CD4-positive, alpha-beta T cell treated with Interleukin-21 for 1 hour (primary cell): Measurements from ENCODE around the gene RIMBP2.

ENCODE experiments used
- DNase-seq: peaks from one replicate; pipeline ENCODE4 v3.0.0-alpha.2; 2020

Gene RIMBP2

DNA sequence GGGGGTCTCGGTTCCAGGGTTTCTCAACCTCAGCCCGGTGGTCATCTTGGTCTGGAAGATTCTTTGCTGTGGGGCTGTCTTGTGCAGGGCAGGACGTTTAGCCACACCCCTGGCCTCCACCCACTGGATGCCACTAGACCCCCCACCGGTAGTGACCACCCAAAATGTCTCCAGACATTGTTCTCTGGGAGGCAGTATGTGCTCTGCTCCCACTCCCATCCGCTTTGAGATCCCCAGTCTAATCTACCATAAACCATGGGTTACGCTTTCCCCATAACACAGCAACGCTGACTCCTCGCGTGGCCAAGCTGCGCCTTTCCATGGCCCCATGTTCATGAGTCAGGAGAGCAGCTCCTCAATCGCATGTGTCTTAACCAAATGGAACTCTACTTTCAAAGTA is 155.8 kb downstream of the RIMBP2 start:
- DNase-seq: no peak

DNA sequence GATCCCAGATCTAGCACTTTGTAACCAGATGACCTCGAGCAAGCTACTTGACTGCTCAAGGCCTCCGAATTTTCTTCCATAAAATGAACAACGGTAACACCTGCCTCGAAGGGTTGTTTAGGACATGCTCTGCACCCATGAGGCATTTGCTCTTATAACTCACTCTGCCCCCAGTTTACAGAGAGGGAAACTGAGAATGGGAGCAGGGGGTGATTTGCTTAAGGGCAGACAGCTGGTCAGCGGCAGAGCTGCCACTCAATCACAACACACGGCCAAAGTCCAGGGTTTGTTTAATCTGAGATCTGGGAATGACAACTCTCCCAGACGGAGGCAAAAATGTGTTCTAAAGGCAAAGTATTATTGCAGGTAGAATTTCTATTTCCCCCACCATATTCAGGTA is 156.3 kb downstream of the RIMBP2 start:
- no peak for DNase-seq

DNA sequence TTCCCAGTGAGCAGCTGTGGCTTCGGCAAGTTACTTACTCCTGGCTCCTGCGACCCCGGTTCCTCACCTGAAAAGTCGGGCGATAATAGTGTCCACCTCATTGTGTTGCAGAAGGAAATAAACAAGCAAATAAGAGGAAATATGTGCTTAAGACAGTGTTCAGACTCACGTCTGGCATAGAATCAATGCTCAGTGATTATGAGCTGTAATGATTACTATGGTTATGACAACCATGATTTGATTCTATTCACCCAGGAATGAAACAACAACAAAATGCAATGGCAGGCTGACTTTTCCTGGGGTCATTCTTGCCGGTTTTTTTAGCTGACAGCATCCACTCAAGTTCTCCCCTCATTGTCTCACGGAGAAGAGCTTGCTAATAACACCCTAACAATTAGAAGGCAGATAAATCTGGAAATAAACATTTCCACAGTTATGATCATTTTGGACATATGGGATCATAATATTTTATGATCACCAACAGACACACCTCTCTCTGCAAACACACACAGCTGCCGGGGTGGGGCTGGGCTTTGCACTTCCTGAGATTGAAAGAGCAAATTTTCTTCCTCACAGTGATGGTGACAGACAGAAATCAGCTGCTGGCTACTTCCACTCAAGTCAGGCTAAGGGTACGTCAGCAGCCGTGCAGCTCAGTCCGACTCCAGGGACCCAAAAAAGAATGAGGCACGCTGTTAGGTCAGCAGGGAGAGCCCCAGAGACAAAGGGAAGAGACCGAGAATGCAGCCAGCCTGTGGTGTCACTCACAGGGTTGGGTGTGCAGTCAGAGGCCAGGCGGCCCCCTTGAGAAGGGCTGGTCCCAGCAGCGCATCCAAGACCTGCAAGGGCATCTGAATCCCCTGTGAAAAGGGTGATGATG is 158.0 kb downstream of the RIMBP2 start:
- DNase-seq: no peak

DNA sequence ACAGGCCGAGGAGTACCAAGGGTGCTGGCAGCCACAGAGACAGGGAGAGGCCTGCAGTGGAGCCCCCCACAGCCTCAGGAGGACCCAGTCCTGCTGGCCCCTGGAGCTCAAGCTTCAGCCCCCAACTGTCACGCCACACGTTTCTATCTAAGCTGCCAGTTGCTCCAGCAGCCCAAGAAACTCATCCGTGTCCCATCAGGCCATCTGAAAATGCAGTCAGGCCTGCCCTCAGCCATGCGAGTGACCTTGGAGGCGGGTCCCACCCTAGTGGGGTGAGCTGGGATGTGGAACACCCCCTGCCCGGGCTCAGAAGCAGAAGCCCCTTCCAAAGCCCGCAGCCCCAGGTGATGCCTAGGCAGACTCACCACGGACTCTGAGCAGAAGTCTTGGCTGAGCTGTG is 158.9 kb downstream of the RIMBP2 start:
- no peak for DNase-seq

DNA sequence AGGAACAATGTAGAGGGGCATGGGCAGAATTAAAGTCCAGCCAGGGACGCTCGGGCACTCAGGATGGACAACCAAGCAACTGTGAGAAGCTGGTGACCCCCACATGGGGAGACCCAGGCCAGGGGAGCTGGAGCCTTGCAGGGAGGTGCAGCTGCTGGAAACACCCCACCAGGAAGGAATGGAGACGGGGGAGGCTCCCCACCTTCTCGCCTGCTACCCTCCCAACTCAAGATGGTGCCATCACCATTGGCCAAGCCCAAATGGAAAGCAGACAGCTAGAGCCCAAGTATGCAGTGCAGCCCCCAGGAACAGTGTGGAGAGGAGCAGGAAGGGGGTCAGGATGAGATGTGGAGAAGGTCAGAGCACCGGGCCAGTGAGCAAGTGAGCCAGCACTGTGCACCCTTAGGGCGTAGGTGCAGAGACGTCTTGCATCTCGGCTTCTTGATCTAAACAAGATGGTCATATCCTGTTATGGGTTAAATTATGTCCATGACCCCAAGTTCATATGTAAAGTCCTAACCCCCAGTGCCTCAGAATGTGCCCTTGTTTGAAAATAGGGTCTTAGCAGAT is 159.5 kb downstream of the RIMBP2 start:
- no peak for DNase-seq

DNA sequence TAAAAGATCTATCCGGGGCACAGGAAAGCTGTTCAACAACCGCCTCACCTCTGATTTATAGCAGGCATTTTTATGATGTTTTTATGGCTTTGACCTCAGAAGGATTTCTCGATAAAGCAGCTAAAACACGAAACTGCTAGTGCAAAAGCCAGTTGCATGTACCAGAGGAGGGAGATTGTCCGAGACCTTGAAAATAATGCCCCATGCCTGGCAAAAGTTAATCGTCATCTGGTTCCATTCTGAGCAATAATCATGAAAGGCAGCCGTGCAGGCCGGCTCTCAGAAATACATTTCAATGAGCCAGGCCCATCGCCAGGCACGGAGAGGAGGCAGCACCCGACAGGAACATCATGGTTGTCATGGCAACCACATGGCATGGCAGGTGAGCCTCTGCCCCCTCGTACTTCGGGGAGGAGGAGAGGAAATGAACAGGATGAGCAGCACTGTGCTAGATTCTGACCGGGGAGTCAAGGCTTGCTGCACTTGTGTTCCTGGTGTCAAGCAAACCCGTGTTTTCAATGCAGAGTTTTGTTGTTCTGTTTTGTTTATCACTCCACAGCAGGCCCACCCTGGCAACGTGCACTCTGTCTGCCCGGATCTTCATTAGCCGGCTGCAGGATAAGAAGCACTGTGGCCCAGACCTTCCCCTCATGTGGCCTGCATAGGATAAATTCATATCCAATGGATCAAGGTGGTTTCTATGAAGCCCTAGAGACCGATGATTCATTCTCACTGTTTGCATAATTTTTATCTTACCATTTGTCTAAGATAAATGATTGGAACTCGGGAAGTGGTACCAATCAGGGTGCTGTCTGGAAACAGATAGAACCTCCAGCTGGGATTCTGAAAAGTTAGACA is 160.2 kb downstream of the RIMBP2 start:
- no peak for DNase-seq

DNA sequence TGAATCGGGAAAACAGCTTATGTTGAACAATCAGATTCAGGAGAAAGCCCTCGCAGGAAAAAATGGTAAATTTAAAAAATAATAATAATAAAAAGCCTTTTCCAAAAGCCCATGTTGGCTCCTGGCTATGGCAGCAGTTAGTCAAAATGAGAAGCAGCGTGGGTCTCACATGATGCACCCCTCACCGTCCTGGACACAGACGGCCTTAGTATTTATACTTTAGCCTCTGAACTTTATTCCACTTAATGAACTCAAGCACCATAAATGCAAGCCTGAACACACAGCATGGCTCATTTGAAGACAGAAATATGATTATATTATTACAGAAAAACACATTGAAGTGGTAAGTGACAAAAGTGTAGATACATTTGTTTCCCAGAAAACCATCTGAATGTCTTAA is 160.9 kb downstream of the RIMBP2 start:
- no peak for DNase-seq

DNA sequence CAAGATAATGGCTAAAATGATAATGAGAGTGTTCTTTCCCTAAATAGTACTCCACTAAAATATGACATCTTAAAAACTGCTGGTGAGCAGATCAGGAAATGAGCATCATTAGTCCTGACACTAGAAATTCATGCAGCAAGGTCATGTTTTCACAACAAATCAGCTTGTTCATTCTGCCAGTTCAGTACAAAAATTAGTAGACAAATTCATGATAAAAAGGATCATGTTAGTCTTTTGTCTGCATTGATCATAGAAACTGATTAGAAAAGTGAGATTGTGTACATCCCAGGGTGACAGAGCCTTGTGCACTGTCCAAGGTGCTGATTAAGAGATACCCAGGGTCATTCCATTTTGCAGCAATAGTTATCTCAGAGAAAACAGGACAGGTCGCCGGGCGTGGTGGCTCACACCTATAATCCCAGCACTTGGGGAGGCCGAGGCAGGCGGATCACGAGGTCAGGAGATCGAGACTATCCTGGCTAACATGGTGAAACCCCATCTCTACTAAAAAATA is 163.6 kb downstream of the RIMBP2 start:
- no peak for DNase-seq

DNA sequence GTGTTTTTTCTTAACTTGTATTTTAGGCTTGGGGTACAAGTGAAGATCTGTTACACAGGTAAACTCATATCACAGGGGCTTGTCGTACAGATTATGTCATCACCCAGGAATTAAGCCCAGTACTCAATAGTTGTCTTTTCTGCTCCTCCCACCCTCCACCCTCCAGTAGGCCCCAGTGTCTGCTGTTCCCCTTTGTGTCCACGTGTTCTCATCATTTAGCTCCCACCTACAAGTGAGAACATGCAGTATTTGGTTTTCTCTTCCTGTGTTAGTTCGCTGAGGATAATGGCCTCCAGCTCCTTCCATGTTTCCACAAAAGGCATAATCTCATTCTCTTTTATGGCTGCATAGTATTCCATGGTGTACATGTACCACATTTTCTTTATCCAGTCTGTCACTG is 166.7 kb downstream of the RIMBP2 start:
- no peak for DNase-seq

DNA sequence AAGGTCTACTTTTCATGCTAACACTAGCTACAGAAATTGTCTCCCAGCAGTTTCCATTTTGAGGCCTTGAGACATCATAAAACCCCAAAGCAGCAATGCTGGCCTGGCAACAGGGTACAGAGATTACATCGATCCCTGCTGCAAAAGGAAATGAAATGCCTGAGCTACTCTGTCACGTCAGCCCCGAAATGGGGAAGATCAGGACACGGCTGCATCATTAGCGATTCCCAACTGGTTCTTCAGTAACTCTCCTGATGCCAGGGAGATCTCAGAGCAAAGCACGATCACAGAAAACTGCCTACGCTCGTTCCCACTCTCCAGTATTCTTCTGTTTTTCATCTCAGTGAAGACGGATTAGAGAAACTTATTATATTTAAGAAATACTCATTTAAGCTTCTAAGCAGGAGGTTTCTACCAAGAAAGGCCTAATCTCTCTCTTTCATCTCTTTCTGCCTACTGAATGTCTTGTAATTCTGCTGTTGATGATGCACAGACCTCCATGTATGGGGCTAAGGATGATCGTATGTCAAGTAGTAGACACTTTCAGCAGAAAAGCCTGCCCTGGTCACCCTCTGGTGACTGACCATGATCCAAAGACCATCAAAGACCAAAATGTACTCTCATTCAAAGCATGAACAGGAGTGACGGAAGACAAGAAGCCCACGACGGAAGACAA is 168.5 kb downstream of the RIMBP2 start:
- no peak for DNase-seq

DNA sequence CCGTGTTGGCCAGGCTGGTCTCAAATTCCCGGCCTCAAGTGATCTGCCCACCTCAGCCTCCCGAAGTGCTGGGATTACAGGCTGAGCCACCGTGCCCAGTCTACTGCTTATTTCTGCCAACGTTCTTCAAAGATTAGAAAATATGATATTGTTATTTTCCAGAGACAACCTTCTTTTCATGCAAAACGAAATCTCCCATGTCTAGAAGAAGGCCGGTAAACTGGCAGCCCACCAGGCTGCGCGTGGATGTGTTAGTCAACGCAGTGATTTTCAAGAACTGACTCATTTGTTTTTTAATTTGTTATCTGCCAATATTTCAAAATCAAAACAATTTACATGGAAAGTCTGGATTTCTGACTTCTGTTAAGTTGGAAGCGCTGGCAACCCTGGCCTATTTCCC is 169.6 kb downstream of the RIMBP2 start:
- DNase-seq: no peak

DNA sequence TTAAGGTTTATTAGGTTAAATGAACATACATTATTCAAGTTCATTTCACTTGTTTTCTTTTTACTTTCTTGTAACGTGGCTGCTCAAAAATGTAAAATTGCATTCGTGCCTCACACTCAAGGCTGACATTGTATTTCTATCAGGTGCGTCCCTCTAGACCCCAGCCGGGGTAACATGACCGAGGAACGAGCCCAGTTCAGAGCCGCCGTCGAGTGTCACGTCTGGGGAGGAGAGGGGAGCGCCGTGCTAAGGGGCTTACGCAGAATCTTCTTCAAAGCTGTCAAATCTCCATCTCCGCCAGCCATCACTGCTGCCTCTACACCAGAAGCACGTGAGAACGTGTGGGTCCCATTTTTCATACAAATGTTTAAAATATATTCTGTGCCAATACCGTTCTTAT is 170.6 kb downstream of the RIMBP2 start:
- no peak for DNase-seq

DNA sequence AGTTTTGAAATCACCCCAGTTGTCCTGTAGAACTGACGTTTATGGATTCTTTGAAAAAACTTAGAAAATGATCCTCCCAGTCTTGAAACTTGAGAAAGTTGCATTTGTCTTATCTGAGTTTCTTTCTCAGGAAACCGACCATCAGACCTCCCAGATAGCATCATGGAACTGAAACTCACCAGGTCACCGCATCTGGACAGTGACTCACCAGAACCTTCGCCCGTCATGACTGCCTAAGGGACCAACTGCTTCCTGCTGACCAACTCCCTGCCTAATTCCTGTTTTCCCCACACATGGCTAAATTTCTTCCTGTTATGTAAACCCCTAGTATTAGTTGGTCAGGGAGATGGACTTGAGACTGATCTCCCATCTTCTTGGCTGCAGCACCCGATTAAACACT is 175.7 kb downstream of the RIMBP2 start:
- DNase-seq: no peak

DNA sequence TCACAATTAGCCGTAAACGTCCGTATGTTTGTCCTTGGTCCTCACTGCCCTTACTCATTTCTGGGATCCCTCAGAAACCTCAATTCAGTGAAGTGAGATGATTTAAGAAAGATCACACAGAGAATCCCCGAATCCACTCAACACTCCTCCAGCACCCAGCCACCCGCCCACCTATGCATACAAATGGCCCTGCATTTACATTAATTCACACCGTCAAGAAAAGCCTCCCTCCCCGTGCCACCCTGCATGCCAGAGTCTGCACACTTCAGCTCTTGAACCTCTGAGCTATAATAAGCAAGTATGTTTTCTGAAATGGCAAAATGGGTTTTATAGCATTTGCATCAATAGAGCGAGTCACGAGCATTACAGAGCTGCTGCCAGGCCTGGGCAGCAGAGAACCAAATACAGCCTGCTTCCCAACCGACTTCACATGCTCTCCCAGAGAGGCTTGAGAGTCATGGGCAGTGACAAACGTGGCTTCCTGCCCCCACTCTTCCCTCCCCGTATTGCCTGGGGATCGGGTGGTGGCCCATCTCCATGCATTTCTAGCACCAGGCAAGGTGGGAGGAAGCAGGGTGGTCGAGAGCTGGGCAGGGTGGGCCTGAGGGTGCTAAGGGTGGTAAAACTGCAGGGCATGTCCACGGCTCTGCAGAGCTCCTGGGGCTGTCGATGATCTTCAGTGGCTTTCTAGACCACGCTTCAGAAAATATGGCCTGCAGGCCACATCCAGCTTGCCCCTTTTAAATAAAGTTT is 177.6 kb downstream of the RIMBP2 start:
- no peak for DNase-seq

DNA sequence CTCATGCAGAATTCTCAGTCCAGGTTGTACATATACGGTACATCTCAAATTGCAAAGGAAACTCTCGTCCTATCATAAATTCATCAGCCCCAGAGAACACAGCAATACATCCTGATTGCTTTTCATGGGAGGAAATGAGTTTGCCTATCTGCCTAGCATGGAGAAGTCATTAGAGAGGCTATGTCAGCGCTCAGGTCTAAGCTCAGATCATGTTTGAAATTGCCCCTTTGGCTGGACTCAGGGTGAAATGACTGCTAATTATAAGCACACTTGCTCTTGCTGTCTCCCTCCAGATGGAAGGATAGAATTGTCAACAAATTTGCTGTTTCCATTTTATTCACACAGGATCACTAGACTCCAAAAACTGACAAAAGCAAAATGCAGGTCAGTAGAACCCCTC is 178.4 kb downstream of the RIMBP2 start:
- DNase-seq: no peak

DNA sequence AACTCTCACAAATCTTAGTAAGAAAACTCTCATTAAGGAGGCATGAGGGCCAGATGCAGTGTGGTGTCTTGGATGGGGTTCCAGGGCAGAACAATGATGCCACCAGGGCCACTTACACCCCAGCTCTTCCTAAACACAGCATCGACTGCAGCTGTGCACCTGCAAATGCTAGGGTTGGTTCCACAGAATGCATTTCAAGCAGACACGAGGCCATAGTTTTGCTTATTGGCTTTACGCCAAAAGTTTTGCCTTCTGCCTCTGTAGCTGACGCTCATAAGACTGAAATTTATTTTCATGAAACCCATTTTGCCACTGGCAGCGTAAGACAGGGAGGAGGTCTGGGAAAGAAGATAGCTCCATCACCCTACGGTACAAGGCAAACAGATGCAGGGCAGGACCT is 179.0 kb downstream of the RIMBP2 start:
- DNase-seq: no peak

DNA sequence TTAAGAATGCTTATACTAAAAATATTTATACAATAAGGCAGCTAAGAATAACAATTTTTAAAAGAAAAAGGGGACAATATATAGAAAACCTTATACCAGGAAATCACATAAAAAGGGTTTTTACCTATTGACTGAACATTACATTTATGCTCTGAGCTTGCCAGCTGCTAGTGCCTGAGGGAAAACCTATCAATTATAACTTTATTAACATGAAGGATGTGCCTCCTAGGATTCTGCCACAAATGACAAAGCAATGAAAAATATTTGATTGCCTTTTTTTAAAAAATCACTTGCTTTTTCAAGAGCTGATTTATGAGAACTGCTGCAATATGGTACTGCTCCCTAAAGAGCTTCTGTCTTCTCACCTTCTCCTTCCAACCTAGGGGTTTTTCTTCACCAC is 185.7 kb downstream of the RIMBP2 start:
- no peak for DNase-seq

DNA sequence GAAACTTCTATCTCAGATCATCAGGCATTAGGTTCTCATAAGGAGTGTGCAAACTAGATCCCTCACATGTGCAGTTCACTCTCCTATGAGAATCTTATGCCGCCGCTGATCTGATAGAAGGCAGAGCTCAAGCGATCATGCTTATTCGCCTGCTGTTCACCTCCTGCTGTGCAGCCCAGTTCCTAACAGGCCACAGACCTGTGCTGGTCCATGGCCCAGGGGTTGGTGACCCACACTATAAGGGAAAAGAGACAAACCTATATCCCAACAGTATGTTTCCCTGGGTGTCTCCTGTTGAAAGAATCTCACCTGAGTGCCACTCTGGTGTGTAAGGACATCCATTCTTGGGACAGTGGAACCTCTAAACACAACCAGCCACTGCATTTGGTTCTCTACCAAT is 186.3 kb downstream of the RIMBP2 start:
- DNase-seq: no peak

DNA sequence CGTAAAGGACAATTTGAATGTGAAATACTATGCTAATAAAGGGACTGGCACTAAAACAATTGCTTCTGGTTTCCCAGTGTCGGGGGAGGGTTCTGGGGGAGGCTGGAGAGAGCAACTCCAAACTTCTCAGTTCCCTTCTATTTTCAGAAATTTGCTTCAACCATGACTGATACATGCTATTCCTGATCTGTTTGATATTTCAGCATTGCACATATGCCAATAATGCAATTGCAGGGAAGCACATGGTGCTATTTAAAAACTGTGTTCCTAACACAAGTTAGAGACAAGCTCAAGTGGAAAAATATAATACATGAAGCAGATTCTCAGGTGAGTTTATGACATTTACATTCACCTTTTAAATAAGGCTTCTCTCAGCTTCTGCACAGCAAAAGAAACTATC is 188.9 kb downstream of the RIMBP2 start:
- no peak for DNase-seq

DNA sequence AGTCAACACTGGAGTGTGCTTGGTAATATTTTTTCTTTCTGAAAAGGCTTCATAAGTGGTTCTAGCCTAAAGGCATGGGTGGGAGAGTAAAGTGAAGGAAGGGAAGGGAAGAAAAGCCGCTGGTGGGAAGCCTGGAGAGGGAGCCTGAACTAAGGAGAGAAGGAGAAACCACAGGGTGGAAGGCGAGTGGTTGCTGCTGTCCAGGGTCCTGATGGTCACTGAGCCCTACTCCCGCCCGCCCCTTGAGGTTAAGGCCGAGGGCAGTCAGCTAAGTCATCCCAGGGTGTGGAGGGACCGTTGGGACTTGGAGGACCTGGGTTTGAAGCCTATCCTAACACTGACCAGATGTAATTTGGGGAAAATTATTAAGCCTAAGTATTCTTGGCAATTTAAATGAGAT is 189.3 kb downstream of the RIMBP2 start:
- DNase-seq: no peak

DNA sequence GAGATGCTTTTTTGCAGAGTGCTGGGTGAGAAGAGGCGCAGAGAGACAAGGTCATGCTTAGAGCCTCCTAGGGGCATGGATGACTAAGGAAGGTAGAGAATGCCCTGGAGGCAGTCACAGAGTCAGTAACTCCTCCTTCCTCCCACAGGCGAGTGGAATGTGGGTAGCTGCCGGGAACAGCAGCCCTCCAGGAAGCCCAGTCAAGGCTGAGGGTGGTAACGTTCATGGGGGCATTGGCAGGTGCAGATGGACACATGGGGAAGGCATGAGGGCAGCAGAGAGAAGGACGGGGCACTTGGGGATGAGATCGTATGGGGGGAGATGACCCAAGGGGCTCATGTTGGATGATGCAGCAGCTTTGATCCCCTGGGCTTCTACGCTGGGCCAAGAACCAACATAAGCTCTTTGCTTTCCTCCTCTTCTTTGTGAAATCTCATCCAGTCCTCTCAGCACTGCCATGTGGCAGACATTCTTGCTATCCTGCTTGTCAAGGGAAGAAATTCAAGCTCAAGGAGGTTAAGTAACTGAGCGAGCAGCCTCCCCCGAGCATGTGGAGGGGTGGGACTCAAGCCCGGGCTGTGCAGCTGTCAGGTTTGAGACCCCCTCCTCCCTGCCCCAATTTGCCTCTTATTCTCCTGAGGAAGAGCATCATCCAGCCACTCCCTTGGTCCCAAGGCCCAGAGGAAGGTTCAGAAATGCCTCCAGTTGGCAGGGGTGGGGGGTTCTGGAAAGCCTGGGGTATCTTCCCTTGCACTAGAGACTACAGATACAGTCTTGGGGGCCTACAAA is 190.5 kb downstream of the RIMBP2 start:
- no peak for DNase-seq
